ENCODE measurements around the gene C11orf24. TPM values are rescaled to one million over a fixed set of nuclear protein-coding genes. Genes with fewer than 3 reads are reported as not detected.

C11orf24 gene
- total RNA-seq, 1 donor from 2014 or later: 9.7 TPM

GRCh38 chr11:68215087-68215445 is 56.7 kb downstream of the C11orf24 start:
- peaks cover 25% of the 10 kb centered on the region for H3K4me1 ChIP-seq
- no peak for DNase-seq (ENCODE audit: low spot score)
- TF ChIP-seq CTCF (IDR thresholded peaks at IDR 0.05): no peak
- TF ChIP-seq EZH2phosphoT487 (IDR thresholded peaks at IDR 0.05): no peak
- TF ChIP-seq EZH2 (IDR thresholded peaks at IDR 0.05): no peak
- no peaks in the 10 kb centered on the region for H3K27me3 ChIP-seq
- peaks cover 25% of the 10 kb centered on the region for H3K79me2 ChIP-seq (ENCODE audit: low read depth)
- peaks cover 25% of the 10 kb centered on the region for H3K27me3 Mint-ChIP-seq (ENCODE audit: insufficient read depth, low read depth)
- peaks cover 28% of the 10 kb centered on the region for H3F3A ChIP-seq (ENCODE audit: low read depth)
- H3K36me3 Mint-ChIP-seq: no peaks in the 10 kb centered on the region
- H3K27ac ChIP-seq: no peak overlapping the region
- no peaks in the 10 kb centered on the region for H3K36me3 ChIP-seq
- peaks cover 2% of the 10 kb centered on the region for H3K9me3 Mint-ChIP-seq
- peaks cover 24% of the 10 kb centered on the region for H4K20me1 ChIP-seq (ENCODE audit: low read depth)
- peak overlapping the region; percentile 85 for H3K4me2 ChIP-seq
- no peak overlapping the region for H3K4me3 ChIP-seq
- no peak overlapping the region for H3K9ac ChIP-seq
- peaks cover 33% of the 10 kb centered on the region for H3K4me1 Mint-ChIP-seq
- H3K4me3 Mint-ChIP-seq: peak overlapping the region; percentile 83
- H3K9me3 ChIP-seq (ENCODE audit: low read depth): no peaks in the 10 kb centered on the region
- H2AFZ ChIP-seq (replicated peaks): no peak overlapping the region
- H3K27ac Mint-ChIP-seq: peak overlapping the region; percentile 87

- peak overlapping the region; percentile 85 for H3K4me2 ChIP-seq
- H3K79me2 ChIP-seq (ENCODE audit: low read depth): peaks cover 32% of the 10 kb centered on the region
- peak overlapping the region; percentile 100 for H3K27ac ChIP-seq
- no peaks in the 10 kb centered on the region for H3K27me3 ChIP-seq
- peak overlapping the region; percentile 83 for H3K4me3 Mint-ChIP-seq
- TF ChIP-seq CTCF (IDR thresholded peaks at IDR 0.05) (no peak), EZH2 (IDR thresholded peaks at IDR 0.05) (no peak), EZH2phosphoT487 (IDR thresholded peaks at IDR 0.05) (no peak)
- peaks cover 30% of the 10 kb centered on the region for H4K20me1 ChIP-seq (ENCODE audit: low read depth)
- H3K9me3 ChIP-seq (ENCODE audit: low read depth): no peaks in the 10 kb centered on the region
- no peaks in the 10 kb centered on the region for H3K36me3 ChIP-seq
- peaks cover 34% of the 10 kb centered on the region for H3F3A ChIP-seq (ENCODE audit: low read depth)
- H3K9ac ChIP-seq: peak overlapping the region; percentile 98
- peaks cover 29% of the 10 kb centered on the region for H3K4me1 ChIP-seq
- peaks cover 2% of the 10 kb centered on the region for H3K9me3 Mint-ChIP-seq
- peaks cover 34% of the 10 kb centered on the region for H3K4me1 Mint-ChIP-seq
- H3K36me3 Mint-ChIP-seq: no peaks in the 10 kb centered on the region
- H3K27me3 Mint-ChIP-seq (ENCODE audit: insufficient read depth, low read depth): peaks cover 25% of the 10 kb centered on the region
- H2AFZ ChIP-seq (replicated peaks): peak overlapping the region; percentile 86
- DNase-seq (ENCODE audit: low spot score): peak; percentile 62
- peak overlapping the region; percentile 86 for H3K4me3 ChIP-seq
- H3K27ac Mint-ChIP-seq: peak overlapping the region; percentile 95
Observed at GRCh38 chr11:68214173-68215086, 57.3 kb downstream of the C11orf24 start.

- Histone ChIP-seq H3K9ac (peak overlapping the region; percentile 98), H3F3A (ENCODE audit: low read depth) (peaks cover 39% of the 10 kb centered on the region), H2AFZ (replicated peaks) (peak overlapping the region; percentile 86), H3K36me3 (no peaks in the 10 kb centered on the region), H3K27ac (peak overlapping the region; percentile 100), H3K4me1 (peaks cover 31% of the 10 kb centered on the region), H3K9me3 (ENCODE audit: low read depth) (no peaks in the 10 kb centered on the region), H3K4me3 (peak overlapping the region; percentile 86), H3K27me3 (no peaks in the 10 kb centered on the region), H3K79me2 (ENCODE audit: low read depth) (peaks cover 39% of the 10 kb centered on the region), H3K4me2 (peak overlapping the region; percentile 85), H4K20me1 (ENCODE audit: low read depth) (peaks cover 38% of the 10 kb centered on the region)
- Mint-ChIP-seq H3K9me3 (peaks cover 2% of the 10 kb centered on the region), H3K4me1 (peaks cover 38% of the 10 kb centered on the region), H3K27me3 (ENCODE audit: insufficient read depth, low read depth) (peaks cover 25% of the 10 kb centered on the region), H3K36me3 (no peaks in the 10 kb centered on the region), H3K4me3 (peak overlapping the region; percentile 83), H3K27ac (peak overlapping the region; percentile 69)
- peak; percentile 97 for DNase-seq (ENCODE audit: low spot score)
- TF ChIP-seq EZH2phosphoT487 (IDR thresholded peaks at IDR 0.05): no peak
- peak; percentile 14 for TF ChIP-seq CTCF (IDR thresholded peaks at IDR 0.05)
- no peak for TF ChIP-seq EZH2 (IDR thresholded peaks at IDR 0.05)
Observed at GRCh38 chr11:68213555-68214172, 58.1 kb downstream of the C11orf24 start.

Measured in neural progenitor cell (in vitro differentiated cells).